ENCODE measurements around the gene PCBP3.

DNA sequence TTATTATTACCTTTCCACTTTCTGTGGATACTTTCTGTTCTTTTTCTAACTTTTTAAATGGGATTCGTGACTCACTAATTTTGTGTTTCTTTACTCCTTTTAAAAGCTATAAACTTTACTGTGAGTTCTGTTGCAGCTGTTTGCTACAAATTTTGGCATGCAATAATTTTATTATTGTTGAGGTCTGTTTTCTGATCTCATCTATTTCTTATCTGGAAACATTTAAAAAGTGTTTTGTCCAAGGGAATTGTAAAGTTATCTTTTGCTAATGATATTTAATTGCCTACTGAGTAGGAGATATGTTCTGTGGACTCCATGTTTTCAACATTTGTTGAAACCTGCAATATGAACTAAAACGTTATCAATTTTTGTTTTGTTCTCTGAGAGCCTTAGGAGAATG, 199.9 kb downstream of the PCBP3 start:
- no peak for TF ChIP-seq POLR2AphosphoS5 (IDR thresholded peaks at IDR 0.05; ENCODE audit: low read depth, low read length)
- TF ChIP-seq, protein P1, sequence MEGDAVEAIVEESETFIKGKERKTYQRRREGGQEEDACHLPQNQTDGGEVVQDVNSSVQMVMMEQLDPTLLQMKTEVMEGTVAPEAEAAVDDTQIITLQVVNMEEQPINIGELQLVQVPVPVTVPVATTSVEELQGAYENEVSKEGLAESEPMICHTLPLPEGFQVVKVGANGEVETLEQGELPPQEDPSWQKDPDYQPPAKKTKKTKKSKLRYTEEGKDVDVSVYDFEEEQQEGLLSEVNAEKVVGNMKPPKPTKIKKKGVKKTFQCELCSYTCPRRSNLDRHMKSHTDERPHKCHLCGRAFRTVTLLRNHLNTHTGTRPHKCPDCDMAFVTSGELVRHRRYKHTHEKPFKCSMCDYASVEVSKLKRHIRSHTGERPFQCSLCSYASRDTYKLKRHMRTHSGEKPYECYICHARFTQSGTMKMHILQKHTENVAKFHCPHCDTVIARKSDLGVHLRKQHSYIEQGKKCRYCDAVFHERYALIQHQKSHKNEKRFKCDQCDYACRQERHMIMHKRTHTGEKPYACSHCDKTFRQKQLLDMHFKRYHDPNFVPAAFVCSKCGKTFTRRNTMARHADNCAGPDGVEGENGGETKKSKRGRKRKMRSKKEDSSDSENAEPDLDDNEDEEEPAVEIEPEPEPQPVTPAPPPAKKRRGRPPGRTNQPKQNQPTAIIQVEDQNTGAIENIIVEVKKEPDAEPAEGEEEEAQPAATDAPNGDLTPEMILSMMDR (IDR thresholded peaks at IDR 0.05) = no peak
- TF ChIP-seq, protein P2, sequence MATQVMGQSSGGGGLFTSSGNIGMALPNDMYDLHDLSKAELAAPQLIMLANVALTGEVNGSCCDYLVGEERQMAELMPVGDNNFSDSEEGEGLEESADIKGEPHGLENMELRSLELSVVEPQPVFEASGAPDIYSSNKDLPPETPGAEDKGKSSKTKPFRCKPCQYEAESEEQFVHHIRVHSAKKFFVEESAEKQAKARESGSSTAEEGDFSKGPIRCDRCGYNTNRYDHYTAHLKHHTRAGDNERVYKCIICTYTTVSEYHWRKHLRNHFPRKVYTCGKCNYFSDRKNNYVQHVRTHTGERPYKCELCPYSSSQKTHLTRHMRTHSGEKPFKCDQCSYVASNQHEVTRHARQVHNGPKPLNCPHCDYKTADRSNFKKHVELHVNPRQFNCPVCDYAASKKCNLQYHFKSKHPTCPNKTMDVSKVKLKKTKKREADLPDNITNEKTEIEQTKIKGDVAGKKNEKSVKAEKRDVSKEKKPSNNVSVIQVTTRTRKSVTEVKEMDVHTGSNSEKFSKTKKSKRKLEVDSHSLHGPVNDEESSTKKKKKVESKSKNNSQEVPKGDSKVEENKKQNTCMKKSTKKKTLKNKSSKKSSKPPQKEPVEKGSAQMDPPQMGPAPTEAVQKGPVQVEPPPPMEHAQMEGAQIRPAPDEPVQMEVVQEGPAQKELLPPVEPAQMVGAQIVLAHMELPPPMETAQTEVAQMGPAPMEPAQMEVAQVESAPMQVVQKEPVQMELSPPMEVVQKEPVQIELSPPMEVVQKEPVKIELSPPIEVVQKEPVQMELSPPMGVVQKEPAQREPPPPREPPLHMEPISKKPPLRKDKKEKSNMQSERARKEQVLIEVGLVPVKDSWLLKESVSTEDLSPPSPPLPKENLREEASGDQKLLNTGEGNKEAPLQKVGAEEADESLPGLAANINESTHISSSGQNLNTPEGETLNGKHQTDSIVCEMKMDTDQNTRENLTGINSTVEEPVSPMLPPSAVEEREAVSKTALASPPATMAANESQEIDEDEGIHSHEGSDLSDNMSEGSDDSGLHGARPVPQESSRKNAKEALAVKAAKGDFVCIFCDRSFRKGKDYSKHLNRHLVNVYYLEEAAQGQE (IDR thresholded peaks at IDR 0.05; ENCODE audit: insufficient read depth in 1 of 2, low read depth in 2 of 2, low read length in 1 of 2) = no peak

Data from Panc1 (cell line).